Epithelial cell of alveolus of lung (primary cell): ENCODE results near the gene BTNL9. TPM values are rescaled to one million over a fixed set of nuclear protein-coding genes. Genes with fewer than 3 reads are reported as not detected.

Source experiments
- total RNA-seq: library from RNA; depleted of rRNA; stranded (reverse); fragments of >200 nt; gene quantifications from 2 replicates; pipeline ENCODE4 v1.2.1, GENCODE V29; 2015

The BTNL9 gene
- not detected in 2 replicates for total RNA-seq

GRCh38 chr5:181039931-181040630 lies at the start of gene BTNL9:
TSS of gene BTNL9 (plus strand) at chr5:181040266. CDS start at chr5:181045490, 5,224 bp downstream.

Other genes starting within 250 kb of the BTNL9 start
- gene MGAT1, start 237.5 kb upstream of the BTNL9 start, total RNA-seq: 128 and 150 TPM in 2 replicates
- gene ZFP62, start 179.0 kb upstream of the BTNL9 start, total RNA-seq: 8.0 and 17.3 TPM in 2 replicates
- gene BTNL8, start 141.1 kb upstream of the BTNL9 start, total RNA-seq: not detected in 2 replicates
- not detected in 2 replicates for gene BTNL3, start 51.4 kb upstream of the BTNL9 start, total RNA-seq
- gene OR2V1, start 90.9 kb downstream of the BTNL9 start, total RNA-seq: not detected in 2 replicates
- gene OR2V2, start 107.3 kb downstream of the BTNL9 start, total RNA-seq: not detected in 2 replicates
- gene TRIM7, start 164.9 kb downstream of the BTNL9 start, total RNA-seq: 2.5 and 3.8 TPM in 2 replicates
- gene TRIM41, start 183.0 kb downstream of the BTNL9 start, total RNA-seq: 8.9 and 11.2 TPM in 2 replicates
- gene RACK1, start 203.6 kb downstream of the BTNL9 start, total RNA-seq: 4,197 and 4,947 TPM in 2 replicates
- 4.4 and 18.8 TPM in 2 replicates for gene TRIM52, start 220.9 kb downstream of the BTNL9 start, total RNA-seq